GM18526 (cell line): ENCODE measurements around the gene PDE4B.

Source experiments
- POLR2A ChIP-seq: IDR thresholded peaks from 3 replicates; pipeline ENCODE4 v1.6.1; 2011; ENCODE audit not compliant: insufficient read length; ENCODE audit errors: extremely low read depth

PDE4B gene

GRCh38 chr1:65795311-65795710, 2.6 kb downstream of the PDE4B start:
- no peak for TF ChIP-seq POLR2A

- no peak for TF ChIP-seq POLR2A
Measured at GRCh38 chr1:65799601-65800000, 6.9 kb downstream of the PDE4B start.

- no peak for TF ChIP-seq POLR2A
Measured at GRCh38 chr1:65804584-65804983, 11.9 kb downstream of the PDE4B start.

- no peak for TF ChIP-seq POLR2A
Measured at GRCh38 chr1:65812065-65812464, 19.4 kb downstream of the PDE4B start.

GRCh38 chr1:65813956-65814355, 21.3 kb downstream of the PDE4B start:
- TF ChIP-seq POLR2A = no peak

- no peak for TF ChIP-seq POLR2A
Measured at GRCh38 chr1:65814752-65815151, 22.1 kb downstream of the PDE4B start.

- no peak for TF ChIP-seq POLR2A
Measured at GRCh38 chr1:65817891-65818290, 25.2 kb downstream of the PDE4B start.

GRCh38 chr1:65818966-65819365, 26.3 kb downstream of the PDE4B start:
- no peak for TF ChIP-seq POLR2A

- TF ChIP-seq POLR2A = no peak
Measured at GRCh38 chr1:65820983-65821382, 28.3 kb downstream of the PDE4B start.

- no peak for TF ChIP-seq POLR2A
Measured at GRCh38 chr1:65821386-65821785, 28.7 kb downstream of the PDE4B start.

GRCh38 chr1:65824103-65824502, 31.4 kb downstream of the PDE4B start:
- TF ChIP-seq POLR2A = no peak

GRCh38 chr1:65825741-65826140, 33.0 kb downstream of the PDE4B start:
- no peak for TF ChIP-seq POLR2A

- no peak for TF ChIP-seq POLR2A
Measured at GRCh38 chr1:65826782-65827181, 34.1 kb downstream of the PDE4B start.

- no peak for TF ChIP-seq POLR2A
Measured at GRCh38 chr1:65827346-65827745, 34.7 kb downstream of the PDE4B start.

- no peak for TF ChIP-seq POLR2A
Measured at GRCh38 chr1:65830306-65830705, 37.6 kb downstream of the PDE4B start.

GRCh38 chr1:65832296-65832695, 39.6 kb downstream of the PDE4B start:
- TF ChIP-seq POLR2A = no peak

GRCh38 chr1:65836686-65837085, 44.0 kb downstream of the PDE4B start:
- no peak for TF ChIP-seq POLR2A

GRCh38 chr1:65840683-65841082, 48.0 kb downstream of the PDE4B start:
- TF ChIP-seq POLR2A = no peak
